GM23338 (cell line): ENCODE measurements around the gene LGI1. TPM values are rescaled to one million over a fixed set of nuclear protein-coding genes. Genes with fewer than 3 reads are reported as not detected.

Experiments
- ATAC-seq: fragments of 200-7000 bp; cut with Tn5 transposase; 3 replicates; pipeline ENCODE4 v1.9.1; 2020
- DNase-seq: peaks from one replicate; pipeline ENCODE4 v3.0.0-alpha.2; 2015; ENCODE audit warnings: low spot score
- H2AFZ ChIP-seq: fragments of 200-600 bp; sonication (generic); 2 replicates; pipeline ENCODE4 v1.8.0; 2016; ENCODE audit warnings: antibody characterized with exemption, mild to moderate bottlenecking, moderate library complexity
- H3F3A ChIP-seq: fragments of 200-600 bp; sonication (generic); replicated peaks from 2 replicates; pipeline ENCODE4 v1.8.0; 2017; ENCODE audit warnings: antibody characterized with exemption, mixed run types, low read depth
- H3K27ac ChIP-seq: fragments of 200-600 bp; sonication (generic); 2 replicates; pipeline ENCODE4 v1.6.1; 2016; ENCODE audit warnings: low read depth
- H3K27me3 ChIP-seq: fragments of 200-600 bp; sonication (generic); 2 replicates; pipeline ENCODE4 v1.8.0; 2016; ENCODE audit warnings: mild to moderate bottlenecking, mixed run types, moderate library complexity; ENCODE audit not compliant: insufficient read depth
- H3K36me3 ChIP-seq: fragments of 200-600 bp; sonication (generic); 2 replicates; pipeline ENCODE4 v1.8.0; 2016; ENCODE audit warnings: mild to moderate bottlenecking; ENCODE audit not compliant: insufficient read depth
- H3K4me1 ChIP-seq: fragments of 200-600 bp; sonication (generic); 2 replicates; pipeline ENCODE4 v1.8.0; 2016; ENCODE audit warnings: mild to moderate bottlenecking, moderate library complexity; ENCODE audit not compliant: insufficient read depth
- H3K4me2 ChIP-seq: fragments of 200-600 bp; sonication (generic); 2 replicates; pipeline ENCODE4 v1.7.1; 2017; ENCODE audit warnings: mixed run types
- H3K4me3 ChIP-seq: fragments of 200-600 bp; sonication (generic); 2 replicates; pipeline ENCODE4 v1.6.1; 2016; ENCODE audit warnings: mixed run types
- H3K79me2 ChIP-seq: fragments of 200-600 bp; sonication (generic); replicated peaks from 2 replicates; pipeline ENCODE4 v1.8.0; 2017; ENCODE audit warnings: mild to moderate bottlenecking; ENCODE audit not compliant: insufficient read depth
- H3K9me2 ChIP-seq: fragments of 200-600 bp; sonication (generic); 2 replicates; pipeline ENCODE4 v1.8.0; 2017; ENCODE audit not compliant: insufficient read depth
- H4K20me1 ChIP-seq: fragments of 200-600 bp; sonication (generic); replicated peaks from 2 replicates; pipeline ENCODE4 v1.8.0; 2017; ENCODE audit warnings: mild to moderate bottlenecking; ENCODE audit not compliant: insufficient read depth
- H3K27ac Mint-ChIP-seq: 2 replicates; pipeline ENCODE4 v1.8.0; 2020; ENCODE audit warnings: inconsistent platforms, mild to moderate bottlenecking, moderate library complexity, mixed read lengths
- H3K27me3 Mint-ChIP-seq: 3 replicates; pipeline ENCODE4 v1.8.0; 2022; ENCODE audit warnings: low read depth, mild to moderate bottlenecking, moderate library complexity, mixed read lengths, inconsistent platforms; ENCODE audit not compliant: insufficient read depth, poor library complexity
- H3K36me3 Mint-ChIP-seq: 3 replicates; pipeline ENCODE4 v1.8.0; 2021; ENCODE audit warnings: low read depth, mild to moderate bottlenecking, inconsistent platforms, moderate library complexity, mixed read lengths
- H3K4me1 Mint-ChIP-seq: 3 replicates; pipeline ENCODE4 v1.8.0; 2020; ENCODE audit warnings: mild to moderate bottlenecking, inconsistent platforms, mixed read lengths
- H3K4me3 Mint-ChIP-seq: 3 replicates; pipeline ENCODE4 v1.8.0; 2021; ENCODE audit warnings: moderate library complexity, mild to moderate bottlenecking, inconsistent platforms, mixed read lengths
- H3K9me3 Mint-ChIP-seq: 3 replicates; pipeline ENCODE4 v1.8.0; 2020; ENCODE audit warnings: moderate library complexity, mild to moderate bottlenecking, inconsistent platforms, mixed read lengths
- CREB1 ChIP-seq: fragments of 250-450 bp; sonication (Bioruptor Pico); IDR thresholded peaks from 2 replicates; pipeline ENCODE4 v1.5.0; 2020; ENCODE audit warnings: low read depth, mild to moderate bottlenecking, moderate library complexity
- CTCF ChIP-seq, 2 experiments: fragments of 200-600 bp in 1 of 2; sonication (generic) in 1 of 2; conservative IDR thresholded peaks; 2 replicates each; pipeline versions ENCODE4 v1.5.1 to v1.6.1; 2016 to 2017; ENCODE audit warnings: antibody characterized with exemption in 2 of 2, low read depth in 2 of 2, mild to moderate bottlenecking in 2 of 2, moderate library complexity in 1 of 2
- ETS1 ChIP-seq: IDR thresholded peaks from 2 replicates; pipeline ENCODE4 v1.6.1; 2016; ENCODE audit warnings: antibody characterized with exemption
- EZH2 ChIP-seq: fragments of 200-600 bp; sonication (generic); IDR thresholded peaks from one replicate; pipeline ENCODE4 v1.8.0; 2017; ENCODE audit warnings: antibody characterized with exemption, mild to moderate bottlenecking, low read depth; ENCODE audit not compliant: unreplicated experiment
- EZH2phosphoT487 ChIP-seq: fragments of 200-600 bp; sonication (generic); IDR thresholded peaks from one replicate; pipeline ENCODE4 v1.8.1; 2018; ENCODE audit warnings: antibody characterized with exemption; ENCODE audit not compliant: unreplicated experiment
- JUNB ChIP-seq: IDR thresholded peaks from one replicate; pipeline ENCODE4 v1.6.1; 2016; ENCODE audit warnings: antibody characterized with exemption; ENCODE audit not compliant: unreplicated experiment
- NANOG ChIP-seq: IDR thresholded peaks from 2 replicates; pipeline ENCODE4 v1.6.1; 2016; ENCODE audit warnings: antibody characterized with exemption, borderline replicate concordance
- POLR2AphosphoS5 ChIP-seq: IDR thresholded peaks from 2 replicates; pipeline ENCODE4 v1.6.1; 2016; ENCODE audit warnings: antibody characterized with exemption, low read depth
- REST ChIP-seq: IDR thresholded peaks from one replicate; pipeline ENCODE4 v1.6.1; 2018; ENCODE audit warnings: antibody characterized with exemption; ENCODE audit not compliant: unreplicated experiment
- STAT1 ChIP-seq: IDR thresholded peaks from one replicate; pipeline ENCODE4 v1.6.1; 2016; ENCODE audit warnings: antibody characterized with exemption; ENCODE audit not compliant: unreplicated experiment
- ZNF114 ChIP-seq: fragments of 250-450 bp; sonication (Bioruptor Pico); IDR thresholded peaks from 2 replicates; pipeline ENCODE4 v1.5.0; 2020; ENCODE audit warnings: mild to moderate bottlenecking, moderate library complexity
- ZNF331 ChIP-seq: fragments of 250-450 bp; sonication (Bioruptor Pico); IDR thresholded peaks from 2 replicates; pipeline ENCODE4 v1.5.0; 2020; ENCODE audit warnings: low read depth, mild to moderate bottlenecking, moderate library complexity
- ZNF462 ChIP-seq: fragments of 250-450 bp; sonication (Bioruptor Pico); IDR thresholded peaks from 2 replicates; pipeline ENCODE4 v1.5.0; 2020; ENCODE audit warnings: mild to moderate bottlenecking, moderate library complexity
- long read RNA-seq: library from polyadenylated mRNA; unstranded; transcript quantifications from one replicate; pipeline ENCODE4 v2.0.0, GENCODE V29; 2020; ENCODE audit not compliant: unreplicated experiment
- polyA plus RNA-seq: library from polyadenylated mRNA; unstranded; fragments of >200 nt; fragmentation: Nextera tagmentation; extraction: Ambion mirVana; gene quantifications from 2 replicates; pipeline ENCODE4 v1.2.1, GENCODE V29; 2016
- total RNA-seq: library from RNA; depleted of rRNA; stranded (reverse); fragments of >200 nt; shearing (Covaris generic); gene quantifications from 2 replicates; pipeline ENCODE4 v1.2.3, GENCODE V29; 2014; rRNA removed

LGI1 gene
- total RNA-seq = 0.28 TPM in 1 of 2 replicates, not detected in the other
- 0.28 and 0.31 TPM in 2 replicates for polyA plus RNA-seq
- long read RNA-seq = 0 reads

GRCh38 chr10:93757801-93758507, at the start of gene LGI1:
Gene LGI1, plus strand, starts transcription at chr10:93757936. Its CDS starts 209 bp downstream, at chr10:93758145.
- Histone ChIP-seq H3F3A (peaks cover 2% of the 10 kb centered on the region; the same call in 1 of the 2 replicates), H3K27ac (no peak within 1 kb of the TSS), H3K36me3 (no peaks in the 10 kb centered on the region), H3K79me2 (no peaks in the 10 kb centered on the region), H3K4me3 (no peak within 1 kb of the TSS), H4K20me1 (no peaks in the 10 kb centered on the region), H2AFZ (peak within 1 kb of the TSS; percentile 0; the same call in 1 of the 2 replicates), H3K9me2 (0 out of 2 replicates have a peak, but pooled peaks cover 4% of the 10 kb centered on the region), H3K4me2 (peak within 1 kb of the TSS; percentile 60), H3K27me3 (no peaks in the 10 kb centered on the region), H3K4me1 (peaks cover 45% of the 10 kb centered on the region)
- Mint-ChIP-seq H3K36me3 (no peaks in the 10 kb centered on the region), H3K4me3 (no peak within 1 kb of the TSS), H3K27me3 (peaks cover 6% of the 10 kb centered on the region), H3K9me3 (no peaks in the 10 kb centered on the region), H3K4me1 (peaks cover 62% of the 10 kb centered on the region), H3K27ac (no peak within 1 kb of the TSS)
- ATAC-seq = peak; percentile 74
- DNase-seq = peak; percentile 29
- TF ChIP-seq ZNF114 = no peak
- TF ChIP-seq POLR2AphosphoS5 = no peak
- no peak for TF ChIP-seq EZH2
- no peak for TF ChIP-seq NANOG
- no peak for TF ChIP-seq CTCF (conservative IDR thresholded peaks at IDR 0.05; ENCODE audit: low read depth in 2 of 2)
- TF ChIP-seq CREB1 (CRISPR knock-in tag) = no peak
- TF ChIP-seq REST = no peak
- no peak for TF ChIP-seq EZH2phosphoT487
- TF ChIP-seq JUNB = no peak
- TF ChIP-seq STAT1 = no peak
- TF ChIP-seq ETS1 = no peak
- TF ChIP-seq ZNF462 (CRISPR knock-in tag) = no peak
- no peak for TF ChIP-seq ZNF331 (CRISPR knock-in tag)
